T follicular helper cell (primary cell): Measurements from ENCODE around the gene EXOC6.

Source experiments
- DNase-seq: peaks from one replicate; pipeline ENCODE4 v3.0.0-alpha.2; 2020; ENCODE audit warnings: low read depth

EXOC6 gene

DNA sequence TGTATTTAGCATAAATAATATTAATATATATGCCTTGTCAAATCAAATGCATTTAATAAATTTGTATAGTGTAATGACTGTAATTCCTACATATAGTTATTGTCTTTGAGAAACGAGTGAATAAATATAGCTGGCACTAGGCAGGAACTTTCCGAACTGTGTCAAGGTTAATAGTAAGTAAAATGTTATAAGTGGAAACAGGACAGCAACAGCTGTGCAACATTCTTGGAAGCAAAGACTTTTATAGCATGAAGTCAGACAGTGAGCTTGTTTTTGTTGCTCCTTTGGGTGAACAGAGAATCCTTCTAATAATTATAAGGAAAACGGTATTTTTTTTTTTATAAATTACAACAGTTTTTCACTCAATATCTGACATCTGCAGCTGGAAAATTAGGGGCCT lies 14.0 kb upstream of the EXOC6 start:
- no peak for DNase-seq

DNA sequence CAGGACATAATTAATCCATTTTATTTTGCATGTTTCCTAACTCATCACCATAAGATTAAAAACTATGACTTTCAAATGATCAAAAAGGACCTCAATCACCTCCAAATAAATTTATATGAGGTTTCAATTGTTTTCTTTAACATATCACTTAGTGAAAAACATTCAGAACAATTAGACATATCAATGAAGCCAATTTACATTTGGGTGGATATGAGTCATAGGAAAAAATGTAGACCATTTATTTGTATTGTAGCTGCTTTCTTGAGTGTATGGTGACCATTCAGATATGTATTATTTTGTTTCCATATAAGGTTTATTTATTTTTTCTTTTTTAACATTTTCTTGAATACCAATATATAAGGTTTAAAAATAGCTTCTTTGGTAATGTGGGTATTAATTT lies 13.3 kb upstream of the EXOC6 start:
- DNase-seq = no peak

DNA sequence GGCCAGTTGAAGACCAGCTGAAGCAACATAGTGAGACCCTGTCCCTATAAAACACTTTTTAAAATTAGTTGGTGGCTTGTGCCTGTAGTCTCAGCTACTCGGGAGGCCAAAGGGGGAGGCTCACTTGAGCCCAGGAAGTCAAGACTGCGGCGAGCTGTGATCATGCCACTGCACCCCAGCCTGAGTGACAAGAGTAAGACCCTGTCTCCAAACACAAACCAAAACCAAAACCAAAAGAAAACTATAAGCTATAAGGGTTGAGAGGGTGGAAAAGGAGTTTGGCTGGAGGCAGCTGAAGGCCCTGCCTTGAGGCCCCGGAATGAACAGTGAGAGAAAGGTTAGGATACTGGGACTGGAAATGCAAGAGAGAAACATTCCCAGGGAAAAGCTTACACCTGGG lies 10.9 kb upstream of the EXOC6 start:
- no peak for DNase-seq

DNA sequence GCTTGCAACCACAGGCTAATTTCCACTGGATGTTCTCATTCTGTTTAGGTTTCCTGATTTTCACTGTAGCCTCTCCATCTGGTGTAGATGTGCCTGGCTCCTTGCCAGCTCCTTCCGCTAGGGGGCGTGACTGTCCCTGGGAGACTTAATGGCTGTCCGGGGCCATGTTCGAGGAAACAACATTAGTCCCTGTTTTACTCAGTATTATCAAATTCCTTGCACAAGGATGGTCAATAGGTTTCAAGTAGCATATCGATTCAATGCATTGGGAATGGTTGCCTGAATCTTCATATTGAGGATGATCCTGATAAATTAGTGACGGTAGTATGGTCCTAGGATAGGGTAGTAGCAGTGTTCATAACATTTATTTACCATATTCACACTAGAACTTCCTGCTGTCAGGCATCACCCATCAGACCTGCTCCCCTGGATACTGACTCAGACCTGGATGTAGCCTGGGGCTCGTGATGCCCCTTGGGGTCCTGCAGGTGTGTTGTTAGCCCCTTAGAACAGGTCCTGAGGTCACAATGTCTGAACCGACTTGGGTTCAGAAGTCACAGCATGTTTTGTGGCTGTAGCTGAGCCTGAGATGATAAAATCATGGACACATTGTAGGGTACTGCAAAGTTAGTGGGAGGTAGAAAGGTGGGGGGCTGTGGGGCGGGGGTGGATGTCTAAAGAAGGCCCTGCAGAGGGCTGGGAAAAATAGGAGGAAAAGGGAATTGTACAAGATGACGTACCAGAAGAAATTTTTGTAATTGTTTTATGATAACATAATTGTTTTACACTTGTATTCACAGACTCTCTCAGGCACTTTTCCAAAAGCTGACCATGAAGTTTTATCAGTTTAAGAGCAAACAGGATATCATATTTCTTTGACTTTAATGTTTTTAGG lies 8.9 kb upstream of the EXOC6 start:
- peak; percentile 13 for DNase-seq

DNA sequence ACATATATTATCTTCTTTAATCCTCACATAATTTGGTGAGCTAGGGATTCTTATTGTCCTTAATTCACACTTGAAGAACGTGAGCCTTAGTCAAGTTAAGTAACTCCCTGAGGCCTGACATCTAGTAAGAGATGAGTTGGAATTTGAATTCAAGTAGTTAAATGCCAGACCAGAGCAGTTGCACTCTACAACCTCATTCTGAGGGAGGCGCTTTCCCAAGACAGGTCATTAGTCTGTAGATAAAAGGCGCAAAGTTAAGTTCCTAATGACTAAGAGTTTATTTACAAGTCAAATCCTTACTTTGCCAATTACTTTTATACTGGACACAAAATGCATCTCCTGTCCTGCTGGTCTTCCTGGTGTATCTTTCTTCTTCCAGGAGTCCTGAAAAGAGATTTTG lies 3.6 kb upstream of the EXOC6 start:
- no peak for DNase-seq

DNA sequence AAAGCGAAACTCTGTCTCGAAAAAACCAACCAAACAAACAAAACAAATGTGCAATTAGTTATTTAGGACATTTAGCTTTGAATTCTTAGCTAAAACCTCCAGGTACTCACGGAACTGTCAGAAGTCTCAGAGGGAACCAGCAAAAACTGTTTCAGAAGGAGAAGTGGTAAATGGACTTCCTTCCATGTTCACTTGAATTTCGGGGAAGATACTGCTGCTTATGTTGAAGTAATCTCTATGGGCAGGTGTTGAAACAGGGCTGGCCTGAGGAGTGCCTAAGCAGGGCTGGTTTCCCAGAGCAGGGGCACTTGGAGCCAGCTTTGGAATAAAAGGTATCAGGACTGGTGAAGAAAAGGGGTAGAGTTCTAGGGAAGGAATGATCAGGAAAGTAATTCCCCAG lies 2.4 kb upstream of the EXOC6 start:
- DNase-seq = no peak

DNA sequence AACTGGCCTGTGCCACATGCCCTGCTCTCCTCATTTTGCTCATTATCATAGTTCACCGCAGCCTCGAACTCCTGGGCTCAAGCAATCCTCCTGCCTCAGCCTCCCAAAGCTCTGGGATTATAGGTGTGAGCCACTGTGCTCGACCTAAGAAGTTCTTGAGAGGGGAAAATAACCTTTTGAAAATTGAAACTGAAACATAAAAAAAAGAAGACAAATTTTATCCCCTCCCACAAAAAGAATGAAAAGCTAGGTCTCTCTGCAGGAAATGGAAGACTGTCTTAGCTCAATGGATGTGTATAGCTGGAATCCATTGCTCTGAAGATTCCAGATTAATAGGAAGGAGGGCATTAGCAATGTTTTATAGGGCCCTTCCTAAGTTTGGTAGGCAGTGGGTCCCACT lies 2.0 kb upstream of the EXOC6 start:
- no peak for DNase-seq

DNA sequence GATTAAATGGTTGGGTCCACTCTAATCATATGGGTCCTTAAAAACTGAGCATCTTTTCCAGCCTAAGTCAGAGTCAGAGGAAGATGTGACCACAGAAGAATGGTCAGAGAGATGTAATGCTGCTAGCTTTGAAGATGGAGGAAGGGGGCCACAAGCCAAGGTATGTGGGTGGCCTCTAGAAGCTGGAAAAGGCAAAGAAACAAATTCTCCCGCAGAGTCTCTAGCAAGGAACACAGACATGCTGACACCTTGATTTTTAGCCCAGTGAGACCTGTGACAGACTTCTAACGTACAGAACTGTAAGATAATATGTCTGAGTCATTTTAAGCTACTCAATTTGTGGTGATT lies 1.5 kb upstream of the EXOC6 start:
- DNase-seq = no peak

DNA sequence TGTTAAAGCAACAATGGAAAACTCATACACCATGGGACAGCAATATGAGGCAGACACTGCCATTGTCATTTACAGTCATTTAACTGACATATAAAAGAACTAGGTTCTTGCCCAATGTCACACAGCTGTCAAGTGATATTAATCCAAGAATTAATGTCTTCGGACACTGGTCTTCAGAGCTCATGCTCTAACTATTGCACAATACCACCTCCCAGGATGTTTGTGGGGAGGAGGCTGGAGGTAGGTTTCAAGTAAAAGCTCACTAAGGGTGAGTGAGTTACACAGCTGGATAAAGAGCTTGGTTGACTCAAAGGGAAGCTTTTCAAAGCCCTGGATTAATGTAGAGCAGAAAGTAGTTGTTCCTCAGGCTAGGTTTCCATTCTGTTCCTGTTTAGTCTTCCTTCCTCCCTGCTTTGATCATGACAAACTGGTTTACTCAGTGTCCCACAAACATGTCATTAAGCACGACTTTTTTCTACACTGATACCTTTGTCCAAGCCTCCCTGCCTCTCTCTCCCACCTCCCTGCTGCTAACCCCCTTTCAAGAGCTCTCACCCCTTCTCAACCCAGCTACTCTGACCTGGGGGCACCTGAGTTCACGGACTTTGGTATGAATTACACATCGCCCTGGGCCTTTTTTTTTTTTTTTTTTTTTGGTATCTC lies 987 bp upstream of the EXOC6 start:
- no peak for DNase-seq

DNA sequence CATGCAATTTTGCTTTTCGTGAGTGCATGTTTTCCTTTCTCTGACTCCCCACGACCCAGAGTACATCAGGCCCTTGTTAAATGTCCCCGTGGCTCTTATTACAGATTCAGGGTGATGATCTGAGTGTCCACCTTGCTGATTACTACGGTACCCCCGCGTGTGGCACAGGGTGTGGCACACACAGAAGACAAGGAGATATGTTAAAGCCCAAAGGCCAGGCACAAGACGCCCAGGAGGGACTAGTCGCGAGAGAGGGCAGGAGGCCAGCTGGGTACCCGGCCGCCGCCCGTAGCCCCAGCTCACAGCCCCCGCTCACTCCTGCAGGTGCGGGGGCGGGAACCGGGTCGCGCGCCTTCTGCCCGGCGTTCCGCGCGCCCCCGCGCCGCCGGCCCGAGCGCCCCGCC lies 281 bp upstream of the EXOC6 start:
- DNase-seq = no peak

DNA sequence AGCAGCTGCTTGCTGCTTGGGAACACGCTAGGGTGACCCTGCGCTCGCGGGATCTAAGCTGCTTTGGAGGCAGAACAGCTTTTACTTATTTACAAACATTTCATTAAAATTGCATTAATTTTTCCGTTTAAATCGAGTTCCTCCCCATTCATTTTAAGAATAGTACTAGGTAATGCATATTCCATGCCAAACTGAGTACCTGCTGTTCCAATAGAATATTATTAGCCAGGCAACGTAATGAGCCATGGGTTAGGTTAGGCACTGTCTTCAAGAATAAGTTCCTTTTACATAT lies 860 bp downstream of the EXOC6 start:
- DNase-seq = no peak

DNA sequence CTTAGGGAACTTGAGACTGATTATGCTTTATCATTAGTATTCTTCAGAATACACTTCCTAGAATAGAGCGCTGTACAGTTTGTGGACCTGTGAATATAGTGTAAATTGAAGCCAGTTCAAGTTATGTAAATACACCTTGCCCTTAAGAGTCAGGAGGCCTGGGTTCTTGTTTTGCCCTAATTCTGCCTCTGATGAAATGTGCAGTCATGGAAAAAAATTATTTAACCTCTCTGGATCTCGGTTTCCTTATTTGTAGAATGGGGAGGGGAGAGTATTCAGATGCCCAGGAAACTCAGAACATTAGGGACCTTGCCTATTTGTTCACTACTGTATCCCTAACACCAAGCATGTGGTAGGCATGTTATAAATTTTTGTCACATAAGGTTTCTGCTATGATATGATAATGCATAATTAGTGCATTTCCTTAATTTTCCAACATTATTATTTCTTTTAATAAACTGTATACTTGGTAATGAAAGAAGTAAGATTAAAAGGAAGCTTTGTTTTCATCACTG lies 1.3 kb downstream of the EXOC6 start:
- no peak for DNase-seq

DNA sequence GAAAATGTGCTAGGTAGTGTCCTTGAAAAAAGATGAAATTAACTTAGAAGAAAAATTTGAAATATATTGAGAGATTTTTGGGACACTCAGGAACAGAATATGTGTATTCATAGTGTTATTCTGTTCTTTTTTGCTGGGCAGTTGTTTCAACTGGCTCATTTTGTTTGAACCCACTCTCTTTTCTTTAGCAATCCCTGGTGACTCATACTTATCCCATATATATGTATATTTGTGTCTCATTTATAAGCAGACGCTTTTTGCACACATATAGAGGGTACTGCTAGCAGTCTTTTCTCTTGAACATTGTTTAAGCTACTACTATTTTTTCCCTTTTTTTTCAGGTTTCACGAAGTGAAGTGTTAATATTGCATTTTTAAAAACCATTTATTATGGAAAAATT lies 1.9 kb downstream of the EXOC6 start:
- no peak for DNase-seq

DNA sequence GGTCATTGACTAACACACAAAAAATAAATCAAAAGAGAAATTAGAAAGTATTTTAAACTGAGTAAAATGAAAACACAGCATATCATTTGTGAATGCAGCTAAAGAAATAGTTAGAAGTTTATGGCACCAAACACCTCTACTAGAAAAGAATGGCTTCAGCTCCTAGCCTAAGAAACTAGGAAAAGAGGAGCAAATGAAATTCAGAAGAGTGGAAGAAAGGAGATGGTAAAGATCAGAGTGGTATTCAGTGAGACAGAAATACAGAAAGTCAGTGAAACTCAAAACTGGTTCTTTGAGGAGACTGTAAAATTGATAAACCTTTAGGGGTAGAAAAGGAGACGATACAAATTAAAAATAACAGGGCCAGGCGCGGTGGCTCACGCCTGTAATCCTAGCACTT lies 2.7 kb downstream of the EXOC6 start:
- no peak for DNase-seq

DNA sequence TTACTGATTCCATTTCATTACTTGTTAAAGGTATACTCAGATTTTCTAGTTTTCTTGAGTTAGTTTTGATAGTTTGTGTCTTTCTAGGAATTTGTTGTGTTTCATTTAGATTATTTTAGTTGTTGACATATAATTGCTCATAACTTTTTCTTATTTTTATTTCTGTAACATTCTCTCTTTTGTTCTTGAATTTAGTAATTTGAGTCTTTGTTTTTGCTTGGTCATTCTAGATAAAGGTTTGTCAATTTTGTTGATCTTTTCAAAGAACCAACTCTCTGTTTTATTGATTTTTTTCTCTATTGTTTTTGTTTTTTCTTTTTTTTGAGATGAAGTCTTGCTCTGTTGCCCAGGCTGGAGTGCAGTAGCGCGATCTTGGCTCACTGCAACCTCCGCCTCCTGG lies 7.2 kb downstream of the EXOC6 start:
- no peak for DNase-seq

DNA sequence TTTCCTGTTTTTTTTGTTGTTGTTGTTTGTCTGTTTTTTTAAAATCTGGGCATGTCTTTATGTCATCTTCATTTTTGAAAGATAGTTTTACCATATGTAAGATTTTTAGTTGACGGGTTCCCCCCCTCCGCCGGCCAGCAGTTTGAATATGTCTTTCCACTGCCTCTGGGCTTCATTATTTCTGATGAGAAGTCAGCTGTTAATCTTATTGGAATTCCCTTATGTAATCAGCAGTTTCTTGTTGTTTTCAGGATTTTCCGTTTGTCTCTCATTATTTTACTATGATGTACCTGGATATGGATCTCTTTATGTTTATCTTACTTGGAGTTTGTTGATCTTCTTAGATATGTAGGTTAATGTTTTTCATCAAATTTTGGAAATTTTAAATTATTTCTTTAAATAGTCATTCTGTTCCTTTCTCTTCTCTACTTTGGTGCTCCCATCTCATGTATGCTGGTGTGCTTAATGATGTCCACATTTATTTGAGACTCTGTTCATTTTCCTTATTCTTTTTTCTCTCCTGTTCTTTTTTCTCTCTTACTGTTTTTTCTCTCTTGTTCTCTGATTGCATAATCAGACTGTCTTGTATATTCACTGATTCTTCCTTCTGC lies 9.7 kb downstream of the EXOC6 start:
- no peak for DNase-seq

DNA sequence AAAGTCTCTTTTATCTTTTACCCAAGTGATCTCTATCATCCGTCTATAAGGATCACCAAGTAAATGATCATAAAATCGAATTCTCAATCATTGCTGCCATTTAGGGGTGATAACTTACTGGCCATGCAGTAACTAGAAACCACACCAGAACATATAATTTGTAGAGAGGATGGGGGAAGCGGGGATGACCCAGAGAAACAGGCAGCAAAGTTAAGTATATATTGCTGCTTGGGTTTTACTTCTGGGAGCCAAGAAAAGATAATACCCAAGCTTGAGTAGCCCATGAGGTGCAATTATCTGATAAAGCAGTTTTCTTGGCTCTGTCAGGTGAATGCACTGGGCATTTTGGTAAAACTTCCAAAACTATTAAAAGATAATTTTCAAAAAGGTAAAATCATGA lies 18.9 kb downstream of the EXOC6 start:
- DNase-seq = no peak

DNA sequence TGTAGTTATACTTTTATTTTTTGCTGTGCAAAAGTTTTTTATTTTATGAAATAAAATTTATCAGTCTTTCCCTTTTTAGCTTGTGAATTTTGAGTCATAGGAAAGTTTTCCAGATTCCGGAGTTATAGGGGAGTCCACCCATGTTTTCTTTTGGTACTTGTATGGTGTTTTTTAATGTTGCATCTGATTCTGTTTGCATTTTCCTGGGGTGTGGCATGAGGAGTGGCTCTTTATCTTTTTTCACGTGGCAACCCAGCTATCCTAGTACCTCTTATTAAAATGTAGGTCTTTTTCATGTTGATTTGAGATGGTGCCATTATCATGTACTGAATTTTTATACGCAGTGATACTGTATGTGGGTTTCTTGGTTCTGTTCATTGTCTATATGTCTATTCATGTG lies 19.7 kb downstream of the EXOC6 start:
- no peak for DNase-seq

DNA sequence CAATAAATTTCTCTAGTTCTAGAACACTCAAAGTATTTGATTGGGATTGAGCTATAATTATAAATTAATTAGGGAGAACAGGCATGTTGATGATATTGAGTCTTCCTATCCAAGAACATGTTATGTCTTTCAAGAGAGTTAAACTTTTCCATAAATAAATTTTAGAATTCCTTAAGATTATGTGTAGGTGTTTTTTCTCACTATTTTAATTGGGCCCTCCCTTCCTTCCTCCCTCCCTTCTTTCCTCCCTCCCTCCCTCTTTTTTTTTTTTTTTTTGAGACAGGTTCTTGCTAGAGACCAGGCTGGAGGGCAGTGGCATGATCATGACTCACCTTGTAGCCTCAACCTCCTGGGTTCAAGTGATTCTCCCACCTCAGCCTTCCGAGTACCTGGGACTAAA lies 20.2 kb downstream of the EXOC6 start:
- no peak for DNase-seq

DNA sequence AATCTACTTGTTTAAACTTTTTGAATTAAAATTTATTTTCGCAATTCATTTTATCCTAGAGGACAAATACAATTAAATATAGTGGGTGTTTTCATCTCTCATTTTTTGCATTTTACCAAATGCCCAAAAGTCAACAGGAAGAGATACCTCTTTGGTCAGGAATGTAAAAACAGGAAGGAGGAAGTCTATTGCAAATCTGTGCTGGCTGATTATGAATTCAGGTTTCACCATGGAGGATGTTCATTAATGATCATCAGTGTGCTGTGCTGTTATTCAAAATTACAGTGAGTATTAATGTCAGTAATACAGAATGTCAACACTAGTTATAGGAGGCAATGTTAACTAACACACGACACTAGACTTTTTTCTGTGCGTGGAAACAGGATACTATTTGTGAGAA lies 24.7 kb downstream of the EXOC6 start:
- DNase-seq = no peak

DNA sequence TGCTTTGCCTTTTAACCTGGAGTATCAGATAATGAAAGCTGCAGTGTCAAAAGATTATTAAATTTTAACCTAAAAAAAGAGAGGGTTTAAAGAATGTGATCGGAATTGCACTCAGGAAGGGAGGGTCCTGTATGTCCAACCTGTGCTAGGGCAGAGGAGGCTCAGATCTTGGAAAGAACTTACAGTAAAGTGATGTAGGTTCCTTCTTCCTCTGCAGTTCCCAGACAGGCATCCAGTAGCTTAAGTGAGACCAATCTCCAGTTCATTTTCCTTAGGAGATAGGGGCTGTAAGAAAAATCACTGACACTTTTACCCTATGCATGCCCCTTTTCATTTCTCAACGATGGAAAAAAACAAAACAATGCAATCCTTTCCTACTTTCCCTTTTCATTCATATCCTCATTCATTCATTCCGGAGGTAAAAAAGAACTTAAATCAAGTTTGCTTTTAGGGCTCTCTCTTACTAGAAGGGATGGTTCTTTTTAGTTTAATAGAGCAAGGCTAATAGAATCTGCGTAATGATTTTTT lies 28.3 kb downstream of the EXOC6 start:
- DNase-seq = no peak

DNA sequence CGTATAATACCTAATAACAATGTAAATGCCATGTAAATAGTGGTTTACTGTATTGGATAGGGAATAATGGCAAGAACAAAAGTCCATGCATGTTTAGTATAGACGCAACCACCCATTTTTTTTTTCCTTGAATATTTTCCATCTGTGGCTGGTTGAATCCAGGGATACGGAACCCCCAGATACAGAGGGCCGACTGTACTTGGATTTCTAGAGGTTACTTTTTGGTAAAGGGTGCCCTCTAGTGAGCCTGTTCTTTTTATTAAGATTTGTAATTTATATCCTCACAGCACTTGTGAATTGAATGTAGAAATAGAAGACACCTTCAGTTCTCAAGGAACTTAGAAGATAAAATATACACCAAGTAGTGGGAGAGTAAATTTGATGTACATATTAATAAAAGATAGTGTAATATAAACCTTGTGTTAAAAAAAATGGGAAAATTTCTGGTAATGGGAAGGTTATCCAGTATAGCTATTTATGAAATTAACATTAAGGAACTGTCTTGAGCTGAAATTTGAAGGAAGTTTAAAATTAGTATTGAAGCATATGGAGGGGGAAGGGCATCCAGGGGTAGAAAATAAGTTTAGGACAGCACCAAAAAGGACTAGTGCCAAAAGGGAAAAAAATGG lies 32.0 kb downstream of the EXOC6 start:
- DNase-seq = no peak

DNA sequence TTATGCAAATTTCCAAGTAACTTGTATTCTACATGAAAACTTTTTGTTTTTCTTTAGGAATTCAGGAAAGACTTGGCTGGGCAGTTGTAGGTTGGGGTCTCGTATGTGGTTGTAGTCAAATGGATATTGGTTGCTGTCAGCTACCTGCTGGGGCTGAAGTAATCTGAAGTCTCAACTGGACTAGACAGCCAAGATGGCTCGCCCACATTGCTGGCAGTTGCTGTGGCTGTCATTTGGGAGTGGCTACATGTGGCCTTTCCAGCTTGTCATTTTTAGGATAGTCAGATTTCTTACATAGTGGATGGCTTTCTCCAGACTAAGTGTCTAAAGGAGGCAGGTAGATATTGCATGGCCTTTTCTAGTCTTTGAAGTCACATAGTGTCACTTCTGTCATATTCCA lies 32.6 kb downstream of the EXOC6 start:
- DNase-seq = no peak
